Measurements from ENCODE around the gene CHSY1. TPM values are rescaled to one million over a fixed set of nuclear protein-coding genes. Genes with fewer than 3 reads are reported as not detected.

CHSY1 gene
- total and polyA plus RNA-seq, 2 of the 13 experiments (the other 11 are each of a cell fraction or from before 2014, with no cell fraction given) = 13.3 to 13.7 TPM

DNA sequence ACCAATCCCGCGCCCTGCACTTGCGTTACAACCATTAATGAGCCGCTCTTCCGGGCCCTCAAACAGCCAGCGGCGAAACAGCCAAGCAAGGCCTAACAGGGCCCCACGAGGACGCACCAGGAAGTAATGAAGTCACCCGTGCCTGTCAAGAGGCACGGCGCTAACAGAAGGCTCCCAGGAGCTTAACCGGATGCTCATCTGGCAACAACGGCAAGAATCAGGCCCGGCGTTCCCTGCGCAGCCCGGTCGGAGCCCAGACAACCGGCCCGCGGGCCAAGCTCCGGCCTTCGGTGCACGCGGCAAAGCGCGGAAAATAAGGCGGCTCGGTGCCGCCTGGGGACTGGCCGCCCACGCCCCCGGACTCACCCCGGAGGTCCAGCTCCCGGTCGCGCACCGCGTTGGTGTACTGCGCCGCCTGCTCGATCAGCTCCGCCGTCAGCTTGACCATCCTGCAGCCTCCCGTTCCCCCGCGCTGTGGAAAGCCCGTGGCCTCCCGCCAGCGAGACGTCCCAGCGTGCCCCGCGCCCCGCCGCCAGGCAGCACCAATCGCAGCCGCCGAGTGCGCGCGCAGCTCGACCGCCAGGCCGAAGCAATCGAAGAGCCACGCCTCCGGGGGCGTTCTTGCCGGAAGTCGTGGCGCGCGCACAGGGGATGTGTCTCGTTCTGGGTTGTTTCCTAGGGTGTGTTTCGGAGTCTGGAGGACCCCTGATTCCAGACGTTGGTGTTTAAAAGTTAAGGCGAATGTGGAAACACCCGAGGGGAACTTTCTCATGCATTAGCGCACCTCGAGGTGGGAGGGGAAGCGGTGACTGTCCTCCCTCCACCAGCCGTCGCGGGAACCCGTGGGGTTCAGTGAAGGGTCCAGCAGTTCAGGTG, 43.1 kb upstream of the CHSY1 start, which contains the start of gene SNRPA1 (continued):
- TF ChIP-seq, protein P1, sequence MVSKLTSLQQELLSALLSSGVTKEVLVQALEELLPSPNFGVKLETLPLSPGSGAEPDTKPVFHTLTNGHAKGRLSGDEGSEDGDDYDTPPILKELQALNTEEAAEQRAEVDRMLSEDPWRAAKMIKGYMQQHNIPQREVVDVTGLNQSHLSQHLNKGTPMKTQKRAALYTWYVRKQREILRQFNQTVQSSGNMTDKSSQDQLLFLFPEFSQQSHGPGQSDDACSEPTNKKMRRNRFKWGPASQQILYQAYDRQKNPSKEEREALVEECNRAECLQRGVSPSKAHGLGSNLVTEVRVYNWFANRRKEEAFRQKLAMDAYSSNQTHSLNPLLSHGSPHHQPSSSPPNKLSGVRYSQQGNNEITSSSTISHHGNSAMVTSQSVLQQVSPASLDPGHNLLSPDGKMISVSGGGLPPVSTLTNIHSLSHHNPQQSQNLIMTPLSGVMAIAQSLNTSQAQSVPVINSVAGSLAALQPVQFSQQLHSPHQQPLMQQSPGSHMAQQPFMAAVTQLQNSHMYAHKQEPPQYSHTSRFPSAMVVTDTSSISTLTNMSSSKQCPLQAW (CRISPR knock-in tag; IDR thresholded peaks at IDR 0.05) = peak; percentile 93
- TF ChIP-seq NFE2 (CRISPR knock-in tag; IDR thresholded peaks at IDR 0.05) (no peak), ZSCAN12 (CRISPR knock-in tag; IDR thresholded peaks at IDR 0.05) (0 out of 2 replicates have a peak, but pooled peaks have one; percentile 20), CBX1 (IDR thresholded peaks at IDR 0.05; ENCODE audit: low read depth) (no peak), MTA1 (CRISPR knock-in tag; IDR thresholded peaks at IDR 0.05; ENCODE audit: borderline replicate concordance) (peak; percentile 93; the same call in 1 of the 2 replicates), KDM4B (CRISPR knock-in tag; IDR thresholded peaks at IDR 0.05) (no peak), ZNF792 (CRISPR knock-in tag; IDR thresholded peaks at IDR 0.05) (peak; percentile 74), MIER2 (CRISPR knock-in tag; IDR thresholded peaks at IDR 0.05) (0 out of 2 replicates have a peak, but pooled peaks have one; percentile 12), HES4 (CRISPR knock-in tag; IDR thresholded peaks at IDR 0.05; ENCODE audit: borderline replicate concordance) (no peak), EZH2 (conservative IDR thresholded peaks at IDR 0.05; ENCODE audit: low read depth, low read length) (no peak), ZSCAN9 (CRISPR knock-in tag; IDR thresholded peaks at IDR 0.05; ENCODE audit: borderline replicate concordance) (peak; percentile 53; the same call in 1 of the 2 replicates), TOPORS (CRISPR knock-in tag; IDR thresholded peaks at IDR 0.05) (no peak), CHCHD3 (CRISPR knock-in tag; IDR thresholded peaks at IDR 0.05) (no peak), SP5 (CRISPR knock-in tag; IDR thresholded peaks at IDR 0.05; ENCODE audit: borderline replicate concordance, low read depth) (peak; percentile 98), SIX4 (CRISPR knock-in tag; IDR thresholded peaks at IDR 0.05) (0 out of 2 replicates have a peak, but pooled peaks have one; percentile 16)
- TF ChIP-seq, protein P2, sequence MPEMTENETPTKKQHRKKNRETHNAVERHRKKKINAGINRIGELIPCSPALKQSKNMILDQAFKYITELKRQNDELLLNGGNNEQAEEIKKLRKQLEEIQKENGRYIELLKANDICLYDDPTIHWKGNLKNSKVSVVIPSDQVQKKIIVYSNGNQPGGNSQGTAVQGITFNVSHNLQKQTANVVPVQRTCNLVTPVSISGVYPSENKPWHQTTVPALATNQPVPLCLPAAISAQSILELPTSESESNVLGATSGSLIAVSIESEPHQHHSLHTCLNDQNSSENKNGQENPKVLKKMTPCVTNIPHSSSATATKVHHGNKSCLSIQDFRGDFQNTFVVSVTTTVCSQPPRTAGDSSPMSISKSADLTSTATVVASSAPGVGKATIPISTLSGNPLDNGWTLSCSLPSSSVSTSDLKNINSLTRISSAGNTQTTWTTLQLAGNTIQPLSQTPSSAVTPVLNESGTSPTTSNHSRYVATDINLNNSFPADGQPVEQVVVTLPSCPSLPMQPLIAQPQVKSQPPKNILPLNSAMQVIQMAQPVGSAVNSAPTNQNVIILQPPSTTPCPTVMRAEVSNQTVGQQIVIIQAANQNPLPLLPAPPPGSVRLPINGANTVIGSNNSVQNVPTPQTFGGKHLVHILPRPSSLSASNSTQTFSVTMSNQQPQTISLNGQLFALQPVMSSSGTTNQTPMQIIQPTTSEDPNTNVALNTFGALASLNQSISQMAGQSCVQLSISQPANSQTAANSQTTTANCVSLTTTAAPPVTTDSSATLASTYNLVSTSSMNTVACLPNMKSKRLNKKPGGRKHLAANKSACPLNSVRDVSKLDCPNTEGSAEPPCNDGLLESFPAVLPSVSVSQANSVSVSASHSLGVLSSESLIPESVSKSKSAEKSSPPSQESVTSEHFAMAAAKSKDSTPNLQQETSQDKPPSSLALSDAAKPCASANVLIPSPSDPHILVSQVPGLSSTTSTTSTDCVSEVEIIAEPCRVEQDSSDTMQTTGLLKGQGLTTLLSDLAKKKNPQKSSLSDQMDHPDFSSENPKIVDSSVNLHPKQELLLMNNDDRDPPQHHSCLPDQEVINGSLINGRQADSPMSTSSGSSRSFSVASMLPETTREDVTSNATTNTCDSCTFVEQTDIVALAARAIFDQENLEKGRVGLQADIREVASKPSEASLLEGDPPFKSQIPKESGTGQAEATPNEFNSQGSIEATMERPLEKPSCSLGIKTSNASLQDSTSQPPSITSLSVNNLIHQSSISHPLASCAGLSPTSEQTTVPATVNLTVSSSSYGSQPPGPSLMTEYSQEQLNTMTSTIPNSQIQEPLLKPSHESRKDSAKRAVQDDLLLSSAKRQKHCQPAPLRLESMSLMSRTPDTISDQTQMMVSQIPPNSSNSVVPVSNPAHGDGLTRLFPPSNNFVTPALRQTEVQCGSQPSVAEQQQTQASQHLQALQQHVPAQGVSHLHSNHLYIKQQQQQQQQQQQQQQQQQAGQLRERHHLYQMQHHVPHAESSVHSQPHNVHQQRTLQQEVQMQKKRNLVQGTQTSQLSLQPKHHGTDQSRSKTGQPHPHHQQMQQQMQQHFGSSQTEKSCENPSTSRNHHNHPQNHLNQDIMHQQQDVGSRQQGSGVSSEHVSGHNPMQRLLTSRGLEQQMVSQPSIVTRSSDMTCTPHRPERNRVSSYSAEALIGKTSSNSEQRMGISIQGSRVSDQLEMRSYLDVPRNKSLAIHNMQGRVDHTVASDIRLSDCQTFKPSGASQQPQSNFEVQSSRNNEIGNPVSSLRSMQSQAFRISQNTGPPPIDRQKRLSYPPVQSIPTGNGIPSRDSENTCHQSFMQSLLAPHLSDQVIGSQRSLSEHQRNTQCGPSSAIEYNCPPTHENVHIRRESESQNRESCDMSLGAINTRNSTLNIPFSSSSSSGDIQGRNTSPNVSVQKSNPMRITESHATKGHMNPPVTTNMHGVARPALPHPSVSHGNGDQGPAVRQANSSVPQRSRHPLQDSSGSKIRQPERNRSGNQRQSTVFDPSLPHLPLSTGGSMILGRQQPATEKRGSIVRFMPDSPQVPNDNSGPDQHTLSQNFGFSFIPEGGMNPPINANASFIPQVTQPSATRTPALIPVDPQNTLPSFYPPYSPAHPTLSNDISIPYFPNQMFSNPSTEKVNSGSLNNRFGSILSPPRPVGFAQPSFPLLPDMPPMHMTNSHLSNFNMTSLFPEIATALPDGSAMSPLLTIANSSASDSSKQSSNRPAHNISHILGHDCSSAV (CRISPR knock-in tag; IDR thresholded peaks at IDR 0.05; ENCODE audit: borderline replicate concordance) = no peak; the same call in 1 of the 2 replicates
- TF ChIP-seq, protein P3, sequence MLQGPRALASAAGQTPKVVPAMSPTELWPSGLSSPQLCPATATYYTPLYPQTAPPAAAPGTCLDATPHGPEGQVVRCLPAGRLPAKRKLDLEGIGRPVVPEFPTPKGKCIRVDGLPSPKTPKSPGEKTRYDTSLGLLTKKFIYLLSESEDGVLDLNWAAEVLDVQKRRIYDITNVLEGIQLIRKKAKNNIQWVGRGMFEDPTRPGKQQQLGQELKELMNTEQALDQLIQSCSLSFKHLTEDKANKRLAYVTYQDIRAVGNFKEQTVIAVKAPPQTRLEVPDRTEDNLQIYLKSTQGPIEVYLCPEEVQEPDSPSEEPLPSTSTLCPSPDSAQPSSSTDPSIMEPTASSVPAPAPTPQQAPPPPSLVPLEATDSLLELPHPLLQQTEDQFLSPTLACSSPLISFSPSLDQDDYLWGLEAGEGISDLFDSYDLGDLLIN (CRISPR knock-in tag; IDR thresholded peaks at IDR 0.05; ENCODE audit: borderline replicate concordance) = no peak
- TF ChIP-seq, protein P4, sequence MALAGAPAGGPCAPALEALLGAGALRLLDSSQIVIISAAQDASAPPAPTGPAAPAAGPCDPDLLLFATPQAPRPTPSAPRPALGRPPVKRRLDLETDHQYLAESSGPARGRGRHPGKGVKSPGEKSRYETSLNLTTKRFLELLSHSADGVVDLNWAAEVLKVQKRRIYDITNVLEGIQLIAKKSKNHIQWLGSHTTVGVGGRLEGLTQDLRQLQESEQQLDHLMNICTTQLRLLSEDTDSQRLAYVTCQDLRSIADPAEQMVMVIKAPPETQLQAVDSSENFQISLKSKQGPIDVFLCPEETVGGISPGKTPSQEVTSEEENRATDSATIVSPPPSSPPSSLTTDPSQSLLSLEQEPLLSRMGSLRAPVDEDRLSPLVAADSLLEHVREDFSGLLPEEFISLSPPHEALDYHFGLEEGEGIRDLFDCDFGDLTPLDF (CRISPR knock-in tag; IDR thresholded peaks at IDR 0.05) = peak; percentile 93

Measured in HepG2 (cell line).